ENCODE measurements around the gene ARAP3.
A peak's percentile ranks its signal among the peaks of the same experiment; 100 is the strongest.
"Not testable (repeated sequence)": the region's sequence is repeated elsewhere in the genome, so short reads cannot be mapped to it uniquely, and the experiment has no call there.

ARAP3 gene

DNA sequence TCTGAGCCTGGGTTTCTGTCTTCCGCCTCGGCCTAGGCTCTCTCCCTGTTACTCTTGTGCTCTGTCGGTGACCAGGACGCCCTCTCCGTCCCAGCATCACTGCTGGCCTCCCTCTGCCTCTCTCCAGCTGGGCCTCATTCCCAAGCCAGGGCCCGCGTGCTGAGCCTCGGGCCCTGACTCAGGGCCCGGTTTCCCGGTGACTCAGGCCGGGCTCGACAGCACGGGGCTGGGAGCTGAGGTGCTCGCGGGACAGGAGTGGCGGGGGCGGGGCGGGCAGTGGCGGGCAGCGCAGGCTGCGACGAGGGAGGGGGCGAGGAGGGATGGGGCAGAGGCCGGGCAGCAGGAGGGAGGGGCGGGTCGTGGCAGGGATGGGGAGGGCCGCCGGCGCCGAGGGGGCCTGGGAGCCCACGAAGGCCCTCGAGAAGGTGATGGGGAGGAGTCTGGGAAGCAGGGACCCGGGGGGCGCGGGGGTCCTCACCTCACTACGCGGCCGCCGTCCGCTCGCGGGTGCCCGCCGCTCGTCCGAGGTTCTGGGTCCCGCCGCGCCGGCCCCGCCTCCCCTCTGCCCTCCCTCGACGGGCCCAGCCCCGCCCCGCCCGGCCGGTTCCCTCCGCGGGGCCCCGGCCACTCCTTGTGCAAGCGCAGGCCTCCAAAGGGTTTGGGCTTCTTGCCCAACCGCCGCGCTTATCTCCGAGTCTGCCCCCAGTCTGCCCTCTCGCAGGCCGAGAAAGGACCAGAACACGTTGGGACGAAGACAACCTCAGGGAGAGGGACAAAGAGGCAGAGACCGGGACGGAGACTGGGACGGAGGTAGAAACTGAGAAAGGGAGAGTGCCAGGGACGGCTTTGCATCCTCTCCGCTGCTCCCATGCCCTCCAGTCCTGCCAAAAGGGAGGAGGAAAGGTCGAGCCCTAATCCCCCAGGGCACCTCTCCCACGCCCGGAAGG, at the start of gene ARAP3:
Gene ARAP3 (minus strand): TSS at position 536 of the 947 bp plus-strand sequence. CDS start 1,744 bp downstream, outside the sequence.
- Histone ChIP-seq H3K9ac (ENCODE audit: low read depth, low read length) (peak within 1 kb of the TSS; percentile 92; the same call in 1 of the 2 replicates), H3K27me3 (ENCODE audit: insufficient read depth, low read length) (no peaks in the 10 kb centered on the region), H3K36me3 (ENCODE audit: insufficient read depth, low read depth, low read length) (peaks cover 27% of the 10 kb centered on the region), H3K27ac (ENCODE audit: low read length) (peak within 1 kb of the TSS; percentile 98), H3K4me1 (ENCODE audit: insufficient read depth, low read length) (peaks cover 24% of the 10 kb centered on the region), H3K9me3 (ENCODE audit: insufficient read depth, low read depth, low read length) (no peaks in the 10 kb centered on the region), H3K4me3 (ENCODE audit: low read length) (peak within 1 kb of the TSS; percentile 90)

DNA sequence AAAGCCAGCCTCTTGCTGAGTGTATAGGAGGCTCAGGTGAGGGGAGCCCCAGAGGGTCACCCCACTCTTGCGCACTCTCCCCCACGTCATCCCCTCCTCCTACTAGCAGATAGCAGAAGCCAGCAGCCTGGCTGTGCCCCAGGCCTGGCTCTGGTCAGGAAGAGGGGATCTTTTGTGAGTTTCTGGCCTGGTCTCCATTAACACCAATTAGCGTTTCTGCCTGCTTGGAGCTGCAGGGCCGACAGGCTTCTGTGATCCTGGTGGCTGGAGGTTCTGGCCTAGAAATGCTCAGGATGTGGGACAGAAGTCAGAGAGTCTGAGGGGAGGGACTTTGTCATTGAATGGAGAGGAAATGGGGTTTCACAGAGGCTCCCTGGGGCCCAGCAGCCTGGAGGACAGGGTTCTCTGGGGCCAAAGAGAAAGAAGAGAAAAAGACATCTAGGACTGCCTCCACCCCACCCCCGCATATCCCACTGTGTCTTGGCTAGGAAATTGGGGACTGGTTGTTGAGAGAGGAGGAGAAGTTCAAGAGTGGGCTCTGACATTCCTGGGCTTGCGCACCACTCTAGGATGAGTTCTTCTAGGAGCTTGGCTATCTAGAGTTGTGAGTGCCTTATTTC, 47.5 kb upstream of the ARAP3 start:
- Histone ChIP-seq H3K9ac (ENCODE audit: low read depth, low read length) (no peak overlapping the region), H3K27ac (ENCODE audit: low read length) (no peak overlapping the region), H3K9me3 (ENCODE audit: insufficient read depth, low read depth, low read length) (no peaks in the 10 kb centered on the region)

DNA sequence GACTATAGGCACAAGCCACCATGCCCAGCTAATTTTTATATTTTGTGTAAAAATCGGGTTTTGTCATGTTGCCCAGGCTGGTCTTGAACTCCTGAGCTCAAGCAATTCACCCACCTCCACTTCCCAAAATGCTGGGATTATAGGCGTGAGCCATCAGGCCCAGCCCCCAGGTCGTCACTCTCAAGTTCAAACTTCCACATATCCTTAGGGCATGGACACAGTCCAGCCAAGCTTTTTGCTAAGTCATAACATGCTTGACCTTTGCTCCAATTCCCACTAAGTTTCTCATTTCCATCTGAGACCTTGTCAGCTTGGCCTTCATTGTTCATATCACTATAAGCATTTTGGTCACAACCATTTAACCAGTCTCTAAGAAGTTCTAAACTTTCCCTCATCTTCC, 43.9 kb upstream of the ARAP3 start:
- Histone ChIP-seq H3K27me3 (ENCODE audit: insufficient read depth, low read length) (no peaks in the 10 kb centered on the region), H3K36me3 (ENCODE audit: insufficient read depth, low read depth, low read length) (no peaks in the 10 kb centered on the region), H3K9me3 (ENCODE audit: insufficient read depth, low read depth, low read length) (peaks cover 4% of the 10 kb centered on the region; the same call in 1 of the 2 replicates), H3K4me3 (ENCODE audit: low read length) (no peak overlapping the region), H3K4me1 (ENCODE audit: insufficient read depth, low read length) (peaks cover 10% of the 10 kb centered on the region; the same call in 1 of the 2 replicates), H3K9ac (ENCODE audit: low read depth, low read length) (no peak overlapping the region), H3K27ac (ENCODE audit: low read length) (no peak overlapping the region)

More for the DNA sequence above, 47.5 kb upstream of the ARAP3 start:
- Histone ChIP-seq H3K36me3 (ENCODE audit: insufficient read depth, low read depth, low read length) (no peaks in the 10 kb centered on the region), H3K27me3 (ENCODE audit: insufficient read depth, low read length) (no peaks in the 10 kb centered on the region), H3K4me1 (ENCODE audit: insufficient read depth, low read length) (peaks cover 10% of the 10 kb centered on the region; the same call in 1 of the 2 replicates), H3K4me3 (ENCODE audit: low read length) (no peak overlapping the region)

GRCh38 chr5:141725174-141725573, 43.1 kb upstream of the ARAP3 start:
- H3K27ac ChIP-seq (ENCODE audit: low read length); H3K9ac ChIP-seq (ENCODE audit: low read depth, low read length); H3K36me3 ChIP-seq (ENCODE audit: insufficient read depth, low read depth, low read length): not testable (repeated sequence)

DNA sequence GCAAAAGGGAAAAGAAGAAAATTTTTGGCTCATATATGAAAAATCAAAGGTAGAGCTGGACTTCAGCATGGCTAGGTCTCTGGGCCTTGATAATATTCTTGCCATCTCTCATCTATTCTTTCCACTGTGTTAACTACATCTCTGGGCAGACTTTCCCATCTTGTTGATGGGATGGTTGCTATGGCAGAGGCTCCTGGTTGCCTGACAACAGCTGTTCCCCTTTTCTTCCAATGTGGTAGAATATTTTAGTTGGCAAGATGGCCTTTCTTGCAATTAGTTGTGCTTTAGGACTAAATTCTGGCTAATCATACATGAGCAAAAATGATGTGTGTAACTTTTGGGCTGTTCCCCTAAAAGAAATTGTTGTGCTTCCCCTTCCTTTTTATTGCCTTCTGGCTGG, 40.2 kb upstream of the ARAP3 start:
- H3K4me1 ChIP-seq (ENCODE audit: insufficient read depth, low read length), result no peaks in the 10 kb centered on the region

More at GRCh38 chr5:141725174-141725573, 43.1 kb upstream of the ARAP3 start:
- H3K4me3 ChIP-seq (ENCODE audit: low read length); H3K9me3 ChIP-seq (ENCODE audit: insufficient read depth, low read depth, low read length); H3K27me3 ChIP-seq (ENCODE audit: insufficient read depth, low read length): not testable (repeated sequence)
- H3K4me1 ChIP-seq (ENCODE audit: insufficient read depth, low read length), result peaks cover 10% of the 10 kb centered on the region; the same call in 1 of the 2 replicates

DNA sequence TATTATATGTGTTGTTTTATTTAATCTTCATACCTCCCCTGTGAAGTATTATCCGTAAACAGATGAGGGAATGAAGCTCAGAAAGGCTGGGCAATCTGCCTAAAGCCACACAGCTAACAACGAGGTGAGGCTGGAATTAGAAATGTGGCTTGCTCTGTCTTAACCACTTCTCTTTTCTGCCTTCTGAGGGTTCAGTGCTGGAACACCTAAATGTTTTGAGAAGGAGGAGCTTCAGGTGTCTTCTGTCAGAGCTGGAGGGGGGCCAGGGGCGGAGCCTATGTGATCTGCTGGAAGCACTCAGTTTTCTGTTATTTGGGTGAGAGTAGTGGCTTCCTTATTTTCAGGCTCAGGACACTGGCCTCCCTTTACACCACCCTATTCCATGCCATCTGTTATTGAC, 35.0 kb upstream of the ARAP3 start:
- no peak overlapping the region for H3K27ac ChIP-seq (ENCODE audit: low read length)
- H3K27me3 ChIP-seq (ENCODE audit: insufficient read depth, low read length), result no peaks in the 10 kb centered on the region
- H3K9ac ChIP-seq (ENCODE audit: low read depth, low read length), result no peak overlapping the region
- no peaks in the 10 kb centered on the region for H3K9me3 ChIP-seq (ENCODE audit: insufficient read depth, low read depth, low read length)
- H3K4me1 ChIP-seq (ENCODE audit: insufficient read depth, low read length), result peaks cover 14% of the 10 kb centered on the region; the same call in 1 of the 2 replicates
- H3K4me3 ChIP-seq (ENCODE audit: low read length), result no peak overlapping the region
- no peaks in the 10 kb centered on the region for H3K36me3 ChIP-seq (ENCODE audit: insufficient read depth, low read depth, low read length)

More for the DNA sequence above, 40.2 kb upstream of the ARAP3 start:
- no peak overlapping the region for H3K9ac ChIP-seq (ENCODE audit: low read depth, low read length)
- no peaks in the 10 kb centered on the region for H3K27me3 ChIP-seq (ENCODE audit: insufficient read depth, low read length)
- H3K36me3 ChIP-seq (ENCODE audit: insufficient read depth, low read depth, low read length), result no peaks in the 10 kb centered on the region
- no peak overlapping the region for H3K4me3 ChIP-seq (ENCODE audit: low read length)
- H3K9me3 ChIP-seq (ENCODE audit: insufficient read depth, low read depth, low read length), result peaks cover 4% of the 10 kb centered on the region; the same call in 1 of the 2 replicates
- no peak overlapping the region for H3K27ac ChIP-seq (ENCODE audit: low read length)

DNA sequence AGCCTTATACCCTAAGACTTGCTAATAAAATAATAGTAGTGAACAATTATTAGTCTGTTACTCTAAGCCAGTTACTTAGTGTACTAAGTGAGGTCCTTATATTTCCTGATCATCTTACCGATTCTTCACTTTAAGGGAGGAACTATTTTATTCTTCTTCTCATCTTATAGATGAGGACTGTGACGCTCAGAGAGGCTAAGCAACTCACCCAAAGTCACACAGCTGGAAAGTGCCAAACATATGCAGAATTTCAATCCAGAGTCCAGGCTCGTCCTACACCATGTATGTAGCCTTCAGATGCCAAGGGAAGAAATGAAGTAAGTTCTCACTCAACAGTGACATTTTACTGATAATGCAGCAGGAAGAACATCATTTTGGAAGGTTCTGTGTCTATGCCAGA, 34.4 kb upstream of the ARAP3 start:
- Histone ChIP-seq H3K9me3 (ENCODE audit: insufficient read depth, low read depth, low read length) (no peaks in the 10 kb centered on the region), H3K9ac (ENCODE audit: low read depth, low read length) (no peak overlapping the region), H3K4me3 (ENCODE audit: low read length) (no peak overlapping the region), H3K27ac (ENCODE audit: low read length) (no peak overlapping the region), H3K27me3 (ENCODE audit: insufficient read depth, low read length) (no peaks in the 10 kb centered on the region), H3K4me1 (ENCODE audit: insufficient read depth, low read length) (peaks cover 14% of the 10 kb centered on the region; the same call in 1 of the 2 replicates), H3K36me3 (ENCODE audit: insufficient read depth, low read depth, low read length) (no peaks in the 10 kb centered on the region)

- no peaks in the 10 kb centered on the region for H3K9me3 ChIP-seq (ENCODE audit: insufficient read depth, low read depth, low read length)
- H3K9ac ChIP-seq (ENCODE audit: low read depth, low read length), result no peak overlapping the region
- no peaks in the 10 kb centered on the region for H3K36me3 ChIP-seq (ENCODE audit: insufficient read depth, low read depth, low read length)
- no peak overlapping the region for H3K4me3 ChIP-seq (ENCODE audit: low read length)
- H3K27ac ChIP-seq (ENCODE audit: low read length), result no peak overlapping the region
- H3K27me3 ChIP-seq (ENCODE audit: insufficient read depth, low read length), result no peaks in the 10 kb centered on the region
- peaks cover 14% of the 10 kb centered on the region; the same call in 1 of the 2 replicates for H3K4me1 ChIP-seq (ENCODE audit: insufficient read depth, low read length)
These were observed 34.0 kb upstream of the ARAP3 start for GRCh38 chr5:141716009-141716408.

DNA sequence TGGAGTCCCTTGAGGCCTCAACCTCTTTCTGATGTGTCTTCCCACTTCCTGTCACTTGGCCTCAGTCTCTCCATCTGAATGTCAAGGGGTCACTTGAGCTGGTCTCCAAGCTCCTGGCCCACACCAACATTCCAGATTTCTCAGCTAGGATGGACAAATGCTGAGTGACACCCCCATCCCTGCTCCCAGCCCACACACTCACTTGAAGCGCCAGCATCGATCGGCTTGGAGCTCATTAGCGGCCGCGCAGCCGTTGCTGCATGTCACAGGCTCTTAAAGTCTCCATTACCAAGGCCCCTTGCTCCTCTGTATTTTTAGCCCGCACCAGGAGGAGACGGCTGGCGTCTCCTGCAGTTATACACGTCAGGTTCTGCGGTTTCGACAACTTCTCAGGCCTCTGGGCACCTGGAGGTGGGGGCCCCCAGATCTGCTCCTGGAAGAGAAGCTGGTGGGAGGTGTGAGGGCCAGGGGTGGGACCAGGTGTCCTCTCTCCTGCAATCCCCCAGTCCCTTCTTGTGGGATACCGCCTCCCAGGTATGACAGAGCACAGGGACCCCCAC, 33.4 kb upstream of the ARAP3 start:
- Histone ChIP-seq H3K4me3 (ENCODE audit: low read length) (no peak overlapping the region), H3K9me3 (ENCODE audit: insufficient read depth, low read depth, low read length) (no peaks in the 10 kb centered on the region), H3K27ac (ENCODE audit: low read length) (no peak overlapping the region), H3K9ac (ENCODE audit: low read depth, low read length) (no peak overlapping the region), H3K36me3 (ENCODE audit: insufficient read depth, low read depth, low read length) (no peaks in the 10 kb centered on the region), H3K4me1 (ENCODE audit: insufficient read depth, low read length) (peaks cover 14% of the 10 kb centered on the region; the same call in 1 of the 2 replicates), H3K27me3 (ENCODE audit: insufficient read depth, low read length) (no peaks in the 10 kb centered on the region)

DNA sequence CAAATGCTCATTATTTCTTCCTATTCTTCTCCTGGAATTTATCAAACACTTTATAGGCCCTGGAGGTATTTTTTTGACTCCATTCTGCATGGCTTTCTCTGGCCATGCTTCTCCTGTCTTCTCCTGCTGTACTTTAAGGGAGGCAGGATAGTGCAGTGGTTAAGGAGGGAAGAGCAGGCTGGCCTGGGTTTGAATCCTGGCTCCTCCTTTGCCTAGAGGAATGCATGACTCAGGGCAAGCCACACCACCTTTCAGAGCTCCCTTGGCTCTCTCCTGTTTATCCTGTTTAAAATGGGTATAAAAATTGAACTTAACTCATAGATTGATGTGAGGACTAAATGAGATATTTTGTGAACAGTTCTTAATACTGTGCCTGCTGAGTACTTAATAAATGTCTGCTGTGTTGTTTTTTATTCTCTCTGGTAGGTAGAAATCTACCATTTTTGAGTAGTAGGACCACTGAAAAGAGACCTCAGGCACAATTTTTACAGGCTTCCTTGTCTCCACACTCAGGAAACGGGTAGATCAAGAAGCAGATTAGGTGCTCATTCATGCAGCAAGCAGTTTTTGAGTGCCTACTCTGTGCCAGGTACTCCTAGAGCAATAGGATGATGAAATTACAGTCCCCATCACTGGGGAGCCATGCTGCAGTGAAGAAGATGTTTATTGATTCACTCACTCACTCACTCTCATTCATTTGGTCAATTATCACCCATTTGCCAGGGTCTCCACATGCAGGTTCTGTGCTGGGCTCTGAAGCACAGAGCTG, 32.7 kb upstream of the ARAP3 start:
- Histone ChIP-seq H3K9me3 (ENCODE audit: insufficient read depth, low read depth, low read length) (no peaks in the 10 kb centered on the region), H3K4me1 (ENCODE audit: insufficient read depth, low read length) (peaks cover 14% of the 10 kb centered on the region; the same call in 1 of the 2 replicates), H3K36me3 (ENCODE audit: insufficient read depth, low read depth, low read length) (no peaks in the 10 kb centered on the region), H3K27me3 (ENCODE audit: insufficient read depth, low read length) (no peaks in the 10 kb centered on the region), H3K4me3 (ENCODE audit: low read length) (no peak overlapping the region), H3K27ac (ENCODE audit: low read length) (no peak overlapping the region), H3K9ac (ENCODE audit: low read depth, low read length) (no peak overlapping the region)

Measured in iPS-20b (cell line).